K562 (cell line): ENCODE measurements around the gene SIK3. TPM values are rescaled to one million over a fixed set of nuclear protein-coding genes. Genes with fewer than 3 reads are reported as not detected.

Experiments
- ATAC-seq: fragments of 200-7000 bp; cut with Tn5 transposase; 3 replicates; pipeline ENCODE4 v1.9.1; 2020; ENCODE audit warnings: moderate library complexity
- BruUV-seq: library from RNA; stranded (reverse); fragments of 400-500 nt; replicated peaks from 2 replicates; lab custom pipeline; 2021; lab: Mats Ljungman, UMichigan
- CTCF ChIA-PET: fragments of 300-600 bp; formaldehyde crosslinking; extraction: SDS; loops from one replicate; lab custom pipeline; 2021; ENCODE audit warnings: low intra/inter-chr PET ratio; lab: Yijun Ruan, JAX
- POLR2A ChIA-PET: fragments of 300-600, 350-650 bp; sonication (Branson Sonifier 250); formaldehyde crosslinking; extraction: SDS; loops from one replicate; lab custom pipeline; 2021; ENCODE audit warnings: antibody characterized with exemption, inconsistent platforms; lab: Yijun Ruan, JAX
- DNase-seq, 4 experiments: peaks; one replicate each; pipeline versions ENCODE4 v3.0.0 to v3.0.0-alpha.2; 2011 to 2018; ENCODE audit warnings: low spot score in 3 of 4, mixed read lengths in 3 of 4; ENCODE audit errors: extremely low read depth in 1 of 4
- FAIRE-seq: peaks from 2 replicates; lab custom pipeline; 2011; peaks lifted over from hg19 to GRCh38; lab: Jason Lieb, UNC
- H2AFZ ChIP-seq: 2 replicates; pipeline ENCODE4 v1.6.0; 2011; ENCODE audit warnings: low read depth, low read length, control low read depth, inconsistent platforms
- H3K27ac ChIP-seq: fragments of 200-600 bp; 3 replicates; pipeline ENCODE4 v1.8.0; 2011; ENCODE audit warnings: low read depth, mild to moderate bottlenecking, control low read depth, inconsistent platforms, low read length, moderate library complexity, mixed read lengths; ENCODE audit errors: extremely low read depth
- H3K27me3 ChIP-seq, 2 experiments: fragments of 300-600 bp in 1 of 2; 2 replicates in 1 of 2; 3 replicates in 1 of 2; pipeline versions ENCODE4 v1.6.0 to v1.8.0; 2011; ENCODE audit warnings: inconsistent platforms in 2 of 2, low read length in 2 of 2, mild to moderate bottlenecking in 1 of 2, mixed read lengths in 1 of 2, moderate library complexity in 1 of 2; ENCODE audit not compliant: control insufficient read depth in 2 of 2, insufficient read depth in 2 of 2
- H3K36me3 ChIP-seq: fragments of 300-600 bp; 3 replicates; pipeline ENCODE4 v1.8.0; 2011; ENCODE audit warnings: mild to moderate bottlenecking, low read length, inconsistent platforms; ENCODE audit not compliant: control insufficient read depth, insufficient read depth
- H3K4me1 ChIP-seq, 2 experiments: fragments of 200-600 bp in 1 of 2; replicated peaks in 1 of 2; 2 replicates in 1 of 2; 3 replicates in 1 of 2; pipeline versions ENCODE4 v1.5.1 to v1.8.0; 2011; ENCODE audit warnings: inconsistent platforms in 2 of 2, low read length in 2 of 2, mild to moderate bottlenecking in 1 of 2, mixed read lengths in 1 of 2, moderate library complexity in 1 of 2; ENCODE audit not compliant: control insufficient read depth in 2 of 2, insufficient read depth in 2 of 2
- H3K4me2 ChIP-seq: 2 replicates; pipeline ENCODE4 v1.6.1; 2011; ENCODE audit warnings: low read length, control low read depth, inconsistent platforms, mixed read lengths; ENCODE audit not compliant: insufficient read depth
- H3K4me3 ChIP-seq: fragments of 200-600 bp; sonication (generic), shearing (Covaris generic); 2 replicates; pipeline ENCODE4 v1.5.1; 2016; ENCODE audit warnings: control low read depth, inconsistent platforms
- H3K79me2 ChIP-seq: fragments of 200-600 bp; 3 replicates; pipeline ENCODE4 v1.8.0; 2011; ENCODE audit warnings: low read length, inconsistent platforms; ENCODE audit not compliant: control insufficient read depth, insufficient read depth
- H3K9ac ChIP-seq, 2 experiments: 2 replicates each; pipeline versions ENCODE4 v1.6.0 to v1.6.1; 2011; ENCODE audit warnings: low read depth in 2 of 2, low read length in 2 of 2, control low read depth in 1 of 2, inconsistent platforms in 1 of 2, mild to moderate bottlenecking in 1 of 2, mixed read lengths in 1 of 2; ENCODE audit not compliant: insufficient read depth in 1 of 2
- H3K9me1 ChIP-seq: one replicate; pipeline ENCODE4 v1.6.0; 2011; ENCODE audit warnings: inconsistent platforms, mild to moderate bottlenecking, low read length, moderate library complexity; ENCODE audit not compliant: control insufficient read depth, insufficient read depth
- H3K9me3 ChIP-seq: replicated peaks from 2 replicates; pipeline ENCODE4 v1.5.1; 2011; ENCODE audit warnings: low read depth, low read length, inconsistent platforms; ENCODE audit not compliant: control insufficient read depth, insufficient read depth
- H4K20me1 ChIP-seq: replicated peaks from 2 replicates; pipeline ENCODE4 v1.6.1; 2011; ENCODE audit warnings: low read length, inconsistent platforms, mixed read lengths; ENCODE audit not compliant: control insufficient read depth, insufficient read depth
- RBM14 ChIP-seq: fragments of 200-400 bp; formaldehyde crosslinking; IDR thresholded peaks from 2 replicates; pipeline ENCODE4 v1.6.1; 2018; ENCODE audit warnings: low read depth, mild to moderate bottlenecking, low read length, moderate library complexity, borderline replicate concordance; ENCODE audit not compliant: insufficient read depth
- ZNF277 ChIP-seq: fragments of 250-450 bp; sonication (Bioruptor Pico); IDR thresholded peaks from 2 replicates; pipeline ENCODE4 v1.8.0; 2022; ENCODE audit warnings: inconsistent platforms, mild to moderate bottlenecking, moderate library complexity, borderline replicate concordance
- ZNF408 ChIP-seq: fragments of 250-450 bp; sonication (Bioruptor Pico); IDR thresholded peaks from 2 replicates; pipeline ENCODE4 v1.4.0; 2020; ENCODE audit warnings: low read depth, mild to moderate bottlenecking, moderate library complexity
- ZNF583 ChIP-seq: fragments of 250-450 bp; sonication (Bioruptor Pico); IDR thresholded peaks from 2 replicates; pipeline ENCODE4 v1.4.0; 2020
- ZNF740 ChIP-seq, 3 experiments: fragments of 200-800 bp in 1 of 3; sonication (Bioruptor generic) in 1 of 3; sonication (generic) in 1 of 3; formaldehyde crosslinking in 1 of 3; IDR thresholded peaks; 2 replicates each; pipeline versions ENCODE4 v1.6.1 to v1.8.0; 2016 to 2022; ENCODE audit warnings: mild to moderate bottlenecking in 2 of 3, missing compliant biosample characterization in 2 of 3, missing genetic modification characterization in 2 of 3, missing genetic modification reagents in 1 of 3
- WGBS: fragments of 100-300 bp; shearing (Covaris generic); methylation state at CpG from one replicate; pipeline ENCODE4 v1.1.6; 2016; ENCODE audit warnings: low coverage, mixed read lengths; ENCODE audit not compliant: insufficient coverage; ENCODE audit errors: missing lambda C conversion rate; 5-methylcytosine and 5-hydroxymethylcytosine counted together
- in situ Hi-C: fragments of 300-500 bp; cut with MboI; formaldehyde crosslinking; loops from 4 replicates; pipeline ENCODE4 v1.15.0; 2018; ENCODE audit warnings: inconsistent platforms, mixed read lengths
- intact Hi-C: fragments of 100-400 bp; cut with micrococcal nuclease; formaldehyde crosslinking; loops from 2 replicates; pipeline ENCODE4 v1.14.2; 2022
- polyA plus RNA-seq, 8 experiments: library from polyadenylated mRNA; depleted of rRNA in 4 of 8; stranded (reverse) in 5 of 8; unstranded in 3 of 8; fragments of >200 nt; fragmentation: Nextera tagmentation in 2 of 8; fragmentation: Illumina TruSeq in 1 of 8; extraction: Ambion mirVana in 2 of 8; extraction: Trizol in 1 of 8; gene quantifications; 2 replicates each; pipeline versions ENCODE4 v1.2.1 to v1.2.3, GENCODE V29; 2011 to 2014; ENCODE audit warnings: inconsistent platforms in 1 of 8, missing spikeins in 1 of 8
- total RNA-seq, 7 experiments: library from RNA; depleted of rRNA in 6 of 7; stranded (reverse); fragments of >200 nt in 6 of 7; fragmentation: Illumina TruSeq in 2 of 7; extraction: Trizol in 2 of 7; gene quantifications; 2 replicates each; pipeline versions ENCODE4 v1.2.1 to v1.2.3, GENCODE V29; 2011 to 2021; ENCODE audit warnings: low replicate concordance in 1 of 7

SIK3 gene
- total and polyA plus RNA-seq, 9 of the 15 experiments (the other 6 are each of a cell fraction or from before 2014, with no cell fraction given) = 1.6 to 21.6 (median 8.0) TPM

GRCh38 chr11:117080370-117080769, 17.9 kb downstream of the SIK3 start:
- in situ Hi-C loops = no loop called here
- no peaks in the 10 kb centered on the region for H3K9me1 ChIP-seq
- peaks cover 0 to 5% of the 10 kb centered on the region in 2 experiments; a peak in 2 of 5 replicates for H3K4me1 ChIP-seq
- no peak overlapping the region for H3K4me3 ChIP-seq
- peaks cover 85% of the 10 kb centered on the region for H3K79me2 ChIP-seq
- TF ChIP-seq ZNF277 (CRISPR knock-in tag) (peak; percentile 74; the same call in 1 of the 2 replicates), ZNF583 (CRISPR knock-in tag) (no peak), ZNF408 (CRISPR knock-in tag) (peak; percentile 71; the same call in 1 of the 2 replicates), RBM14 (no peak), ZNF740 (CRISPR knock-in tag; IDR thresholded peaks at IDR 0.05) (no peak), ZNF740 (tag; IDR thresholded peaks at IDR 0.05) (no peak)
- BruUV-seq = no TSS peak
- no peaks in the 10 kb centered on the region for H3K36me3 ChIP-seq
- ATAC-seq (no peak), FAIRE-seq (no peak), DNase-seq (no peak)
- H3K9me3 ChIP-seq = no peaks in the 10 kb centered on the region
- H2AFZ ChIP-seq = no peak overlapping the region
- POLR2A ChIA-PET = interaction anchor here (1.3 kb wide), 1 partner anchor 9 kb away, joined by 3 read pairs; no protein-coding TSS in a partner anchor
- H3K27ac ChIP-seq = no peak overlapping the region
- CTCF ChIA-PET = interaction anchor here (0.6 kb wide), 1 partner anchor 14 kb away, joined by 3 read pairs; no protein-coding TSS in a partner anchor
- no peak overlapping the region for H3K4me2 ChIP-seq
- intact Hi-C loops = no loop called here
- WGBS = 92% methylated on average over 5 of the region's 5 CpGs
- no peak overlapping the region for H3K9ac ChIP-seq
- H4K20me1 ChIP-seq = peaks cover 4% of the 10 kb centered on the region; the same call in 1 of the 2 replicates
- no peaks in the 10 kb centered on the region for H3K27me3 ChIP-seq
